ENCODE measurements around the gene STK32B. TPM values are rescaled to one million over a fixed set of nuclear protein-coding genes. Genes with fewer than 3 reads are reported as not detected.

STK32B gene
- total and polyA plus RNA-seq, 2 of the 8 experiments (the other 6 are each of a cell fraction or from before 2014, with no cell fraction given): 2.3 to 2.5 TPM

DNA sequence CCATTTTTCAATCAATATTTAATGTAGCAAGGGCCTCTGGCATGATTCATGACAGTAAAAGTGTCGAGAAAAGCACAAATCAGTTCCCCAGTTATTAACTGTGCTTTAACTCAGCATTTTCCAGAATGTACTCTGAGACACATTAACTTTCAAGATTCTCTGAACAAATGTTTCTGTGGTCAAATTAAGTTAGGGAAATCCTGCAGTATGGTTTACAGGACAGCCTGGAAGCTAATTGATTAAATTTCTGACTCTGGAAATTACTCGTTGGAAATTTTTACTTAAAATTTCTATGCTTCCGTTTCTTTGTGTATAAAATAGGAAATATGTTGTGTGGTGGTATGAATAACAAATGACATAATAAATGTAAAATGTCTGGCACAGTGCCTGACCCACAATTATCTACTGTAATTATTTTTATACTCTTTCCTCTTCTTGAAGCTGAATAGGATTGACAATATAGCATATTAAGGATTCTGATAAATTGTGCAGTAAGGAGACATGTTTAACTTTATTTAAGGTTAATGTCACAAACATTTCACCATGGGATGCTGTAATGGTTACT, 33.7 kb downstream of the STK32B start (continued):
- TF ChIP-seq EP300 (IDR thresholded peaks at IDR 0.05; ENCODE audit: borderline replicate concordance in 1 of 2, low read depth in 2 of 2, low read length in 2 of 2): no peak

Data from H1 (cell line).